ENCODE data around the gene INF2. TPM values are rescaled to one million over a fixed set of nuclear protein-coding genes. Genes with fewer than 3 reads are reported as not detected.

The INF2 gene
- total RNA-seq, 1 experiment from 2014 or later = 48.9 TPM

DNA sequence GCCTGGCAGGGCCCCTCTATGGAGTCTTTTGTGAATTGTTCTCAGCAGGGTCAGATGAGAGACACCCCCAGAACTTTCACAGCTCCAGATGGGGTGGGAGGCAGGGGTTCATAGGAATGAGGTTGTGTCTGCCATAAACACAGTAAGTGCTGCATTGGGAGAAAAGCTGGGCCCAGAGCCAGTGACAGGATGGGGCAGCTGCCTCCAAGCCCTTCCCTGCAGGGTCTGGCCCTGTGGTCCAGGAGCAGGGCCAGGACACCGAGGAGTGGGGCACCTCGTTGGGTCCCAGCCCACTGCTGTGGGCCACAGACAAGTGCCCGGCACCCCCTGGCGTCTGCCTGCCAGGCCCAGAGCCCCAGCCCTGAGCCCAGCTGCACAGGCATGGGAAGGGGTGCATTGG, 13.3 kb downstream of the INF2 start:
- DNase-seq (ENCODE audit: low read depth) = no peak

- no peak for DNase-seq (ENCODE audit: low read depth)
These were observed 13.9 kb downstream of the INF2 start for GRCh38 chr14:104703269-104703668.

GRCh38 chr14:104704252-104704651, 14.8 kb downstream of the INF2 start:
- DNase-seq (ENCODE audit: low read depth) = no peak

- DNase-seq (ENCODE audit: low read depth) = peak; percentile 56
These were observed 16.1 kb downstream of the INF2 start for GRCh38 chr14:104705340-104706047.

DNA sequence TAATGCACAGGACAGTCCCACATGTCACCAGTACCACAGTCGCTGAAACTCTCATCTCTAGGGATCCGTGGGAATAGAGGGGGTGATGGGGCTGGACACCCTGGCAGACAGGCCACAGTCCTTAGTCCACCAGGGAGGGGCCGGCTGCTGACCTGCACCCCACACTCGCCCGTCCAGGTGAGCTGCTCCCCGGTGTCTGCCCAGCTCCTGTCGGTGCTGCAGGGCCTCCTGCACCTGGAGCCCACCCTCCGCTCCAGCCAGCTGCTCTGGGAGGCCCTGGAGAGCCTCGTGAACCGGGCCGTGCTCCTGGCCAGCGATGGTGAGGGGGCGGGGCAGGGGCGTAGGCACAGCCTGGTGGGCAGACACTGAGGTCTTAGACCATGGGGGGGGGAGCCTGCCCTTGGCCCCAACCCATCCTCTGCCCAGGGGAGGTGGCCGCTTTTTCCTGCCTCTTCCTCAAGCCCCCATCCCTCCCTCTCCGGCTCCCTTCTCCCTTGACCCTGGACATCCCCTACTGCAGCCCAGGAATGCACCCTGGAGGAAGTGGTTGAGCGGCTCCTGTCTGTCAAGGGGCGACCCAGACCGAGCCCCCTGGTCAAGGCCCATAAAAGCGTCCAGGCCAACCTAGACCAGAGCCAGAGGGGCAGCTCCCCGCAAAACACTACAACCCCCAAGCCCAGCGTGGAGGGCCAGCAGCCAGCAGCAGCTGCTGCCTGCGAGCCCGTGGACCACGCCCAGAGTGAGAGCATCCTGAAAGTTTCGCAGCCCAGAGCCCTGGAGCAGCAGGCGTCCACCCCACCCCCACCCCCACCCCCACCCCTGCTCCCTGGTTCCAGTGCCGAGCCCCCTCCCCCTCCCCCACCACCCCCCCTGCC, 17.6 kb downstream of the INF2 start:
- DNase-seq (ENCODE audit: low read depth) = no peak

- no peak for DNase-seq (ENCODE audit: low read depth)
These were observed 18.5 kb downstream of the INF2 start for GRCh38 chr14:104707608-104708595.

DNA sequence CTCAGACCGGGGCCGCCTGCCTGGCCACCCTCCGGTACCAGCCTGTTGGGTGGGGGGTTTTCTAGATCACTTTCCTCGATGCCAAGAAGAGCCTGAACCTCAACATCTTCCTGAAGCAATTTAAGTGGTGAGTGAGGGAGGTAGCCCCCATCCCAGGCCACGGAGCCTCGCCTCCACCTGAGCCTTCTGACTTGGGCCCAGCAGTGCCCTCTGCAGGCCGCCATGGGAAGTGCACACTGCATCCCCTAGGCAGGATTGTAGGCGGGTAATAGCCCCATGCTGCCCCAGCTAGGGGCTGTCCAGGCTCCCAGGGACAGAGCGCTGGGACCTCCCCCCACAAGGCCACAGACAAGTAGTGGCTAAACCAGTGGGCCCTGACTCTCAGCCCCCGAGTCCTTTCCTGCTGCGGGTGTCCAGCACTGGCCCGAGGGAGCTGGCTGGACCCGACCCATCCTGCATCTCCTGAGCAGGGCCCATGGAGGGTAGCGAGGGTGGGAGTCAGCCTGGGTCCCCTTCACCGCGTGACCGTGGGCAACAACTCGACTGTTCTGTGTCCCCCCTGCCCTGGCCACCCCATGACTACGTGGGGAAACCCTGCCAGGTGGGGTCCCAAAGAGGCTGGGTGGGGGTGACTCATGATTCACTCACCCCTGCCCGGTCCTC, 19.3 kb downstream of the INF2 start:
- peak; percentile 83 for DNase-seq (ENCODE audit: low read depth)

DNA sequence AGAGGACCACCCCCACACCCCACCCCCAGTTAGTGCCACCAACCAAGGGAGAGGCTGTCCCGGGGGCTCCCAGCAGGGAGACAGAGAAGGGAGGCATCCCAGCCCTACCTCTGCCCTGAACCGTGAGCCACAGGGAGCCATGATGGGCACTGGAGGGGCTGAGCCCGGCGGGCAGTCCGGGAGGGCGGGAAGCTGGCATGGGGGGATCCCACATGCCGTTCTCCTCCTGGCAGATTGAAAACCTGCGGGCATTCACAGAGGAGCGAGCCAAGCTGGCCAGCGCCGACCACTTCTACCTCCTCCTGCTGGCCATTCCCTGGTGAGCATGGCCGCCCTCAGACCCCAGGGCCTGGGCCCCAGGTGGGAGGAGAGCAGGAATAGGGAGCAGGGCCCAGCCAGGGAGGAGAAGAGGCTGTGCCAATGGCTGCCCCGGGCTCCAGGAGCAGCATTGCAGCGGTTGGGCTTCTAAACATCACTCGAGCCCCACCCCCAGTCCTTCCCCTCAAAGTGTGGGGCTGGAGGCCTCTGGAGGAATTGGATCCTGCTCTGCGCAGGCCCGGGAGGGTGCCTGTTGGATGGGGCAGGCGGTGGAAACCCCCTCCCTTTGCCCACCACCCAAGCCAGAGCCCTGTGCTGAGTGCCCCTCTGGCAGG, 20.1 kb downstream of the INF2 start:
- no peak for DNase-seq (ENCODE audit: low read depth)

DNA sequence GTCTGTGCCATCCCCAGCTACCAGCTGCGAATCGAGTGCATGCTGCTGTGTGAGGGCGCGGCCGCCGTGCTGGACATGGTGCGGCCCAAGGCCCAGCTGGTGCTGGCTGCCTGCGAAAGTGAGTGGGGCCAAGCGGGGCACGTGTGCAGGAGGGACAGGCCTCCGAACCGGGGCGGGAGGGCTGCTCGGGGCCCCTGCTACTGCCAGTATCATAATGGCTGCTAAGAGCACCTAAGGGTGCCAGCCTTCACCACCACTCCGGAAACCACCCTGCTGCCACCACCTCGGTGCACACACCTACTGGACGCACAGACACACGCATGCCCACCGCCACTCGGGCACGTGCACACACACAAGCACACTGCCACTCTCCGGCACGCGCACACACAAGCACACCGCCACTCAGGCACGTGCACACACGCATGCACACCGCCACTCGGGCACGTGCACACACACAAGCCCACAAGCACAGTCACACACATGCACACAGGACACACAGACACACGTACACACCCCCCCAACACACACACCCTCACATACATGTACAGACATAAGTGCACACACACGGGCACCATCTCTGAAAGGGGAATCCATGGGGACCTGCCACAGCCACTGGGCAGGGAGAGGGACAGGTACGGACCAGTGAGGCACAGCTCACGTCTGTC, 20.8 kb downstream of the INF2 start:
- DNase-seq (ENCODE audit: low read depth) = no peak

DNA sequence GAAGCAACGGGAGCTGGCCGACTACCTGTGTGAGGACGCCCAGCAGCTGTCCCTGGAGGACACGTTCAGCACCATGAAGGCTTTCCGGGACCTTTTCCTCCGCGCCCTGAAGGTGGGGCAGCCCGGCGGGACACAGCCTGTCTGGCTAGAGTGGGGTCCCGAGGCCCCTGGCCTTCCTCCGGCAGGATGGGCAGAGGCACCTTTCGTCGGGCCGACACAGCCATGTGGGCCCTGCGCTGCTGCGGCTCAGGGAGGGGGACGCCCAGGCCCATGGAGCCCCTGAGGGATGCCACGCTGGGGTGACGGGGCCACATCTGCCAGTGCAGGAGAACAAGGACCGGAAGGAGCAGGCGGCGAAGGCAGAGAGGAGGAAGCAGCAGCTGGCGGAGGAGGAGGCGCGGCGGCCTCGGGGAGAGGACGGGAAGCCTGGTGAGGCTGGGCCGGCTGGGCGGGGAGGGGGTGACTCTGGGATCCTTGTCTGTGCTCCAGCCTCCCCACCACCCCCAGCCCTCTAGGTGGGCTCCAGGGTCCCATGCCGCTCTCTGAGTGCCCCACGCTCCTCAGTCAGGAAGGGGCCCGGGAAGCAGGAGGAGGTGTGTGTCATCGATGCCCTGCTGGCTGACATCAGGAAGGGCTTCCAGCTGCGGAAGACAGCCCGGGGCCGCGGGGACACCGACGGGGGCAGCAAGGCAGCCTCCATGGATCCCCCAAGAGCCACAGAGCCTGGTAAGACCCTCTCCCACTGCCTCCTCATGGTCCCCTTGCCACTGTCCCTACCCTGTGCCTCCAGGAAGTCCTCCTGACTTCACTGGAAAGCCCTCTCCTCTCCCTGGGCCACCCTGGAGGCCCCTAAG, 23.7 kb downstream of the INF2 start:
- DNase-seq (ENCODE audit: low read depth) = no peak

- no peak for DNase-seq (ENCODE audit: low read depth)
These were observed 24.6 kb downstream of the INF2 start for GRCh38 chr14:104714066-104714465.

DNA sequence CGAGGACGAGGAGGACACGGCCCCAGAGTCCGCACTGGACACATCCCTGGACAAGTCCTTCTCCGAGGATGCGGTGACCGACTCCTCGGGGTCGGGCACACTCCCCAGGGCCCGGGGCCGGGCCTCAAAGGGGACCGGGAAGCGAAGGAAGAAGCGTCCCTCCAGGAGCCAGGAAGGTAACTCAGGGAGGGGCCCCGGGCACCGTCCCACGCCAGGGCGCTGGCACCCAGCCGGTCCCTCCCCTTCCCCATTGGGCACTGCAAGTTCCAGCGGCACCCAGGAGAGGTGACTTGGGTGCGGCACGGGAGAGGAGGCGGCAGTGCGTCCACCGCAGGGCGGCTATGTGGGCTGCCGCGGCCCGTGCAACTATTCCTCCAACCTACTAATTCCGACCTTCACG, 25.3 kb downstream of the INF2 start:
- DNase-seq (ENCODE audit: low read depth) = no peak

- no peak for DNase-seq (ENCODE audit: low read depth)
These were observed 26.0 kb downstream of the INF2 start for GRCh38 chr14:104715416-104715815.

GRCh38 chr14:104715871-104716270, 26.5 kb downstream of the INF2 start:
- DNase-seq (ENCODE audit: low read depth) = no peak

GRCh38 chr14:104717137-104717536, 27.7 kb downstream of the INF2 start:
- DNase-seq (ENCODE audit: low read depth) = no peak

GRCh38 chr14:104717646-104718045, 28.2 kb downstream of the INF2 start:
- no peak for DNase-seq (ENCODE audit: low read depth)

- DNase-seq (ENCODE audit: low read depth) = no peak
These were observed 28.7 kb downstream of the INF2 start for GRCh38 chr14:104718147-104718546.

- DNase-seq (ENCODE audit: low read depth) = no peak
These were observed 29.5 kb downstream of the INF2 start for GRCh38 chr14:104718871-104719270.

DNA sequence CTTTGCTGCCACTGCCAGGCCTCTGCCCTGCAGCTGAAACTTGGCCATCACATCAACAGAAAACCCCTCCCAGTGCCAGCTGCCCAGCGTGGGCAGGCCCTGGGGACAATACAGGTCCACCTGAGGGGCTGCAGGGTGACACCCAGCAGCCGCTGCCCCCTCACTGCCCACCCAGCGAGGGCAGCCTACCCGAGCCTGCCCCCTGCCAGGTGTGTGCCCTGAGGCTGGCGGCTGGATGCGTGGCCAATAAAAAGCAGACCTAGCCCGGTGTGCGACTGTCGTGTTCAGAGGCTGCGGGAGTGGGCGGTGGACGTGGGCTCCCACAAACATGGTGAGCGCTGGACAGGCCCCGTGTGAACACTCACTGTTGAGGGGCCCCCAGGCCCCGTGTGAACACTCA, 29.9 kb downstream of the INF2 start:
- DNase-seq (ENCODE audit: low read depth) = no peak

Measured in Daoy (cell line).